ENCODE results near the gene STRN3.
"Not testable (repeated sequence)": the region's sequence is repeated elsewhere in the genome, so short reads cannot be mapped to it uniquely, and the experiment has no call there.

The STRN3 gene

GRCh38 chr14:31013841-31014240 is 12.3 kb downstream of the STRN3 start:
- Histone ChIP-seq H3K36me3 (ENCODE audit: insufficient read depth, low read length) (peaks cover 4% of the 10 kb centered on the region), H3K4me1 (ENCODE audit: insufficient read depth, low read length) (peaks cover 16% of the 10 kb centered on the region), H3K9me3 (ENCODE audit: low read length) (no peaks in the 10 kb centered on the region), H3K27ac (ENCODE audit: low read depth, low read length) (no peak overlapping the region), H3K27me3 (ENCODE audit: control insufficient read depth in 1 of 2, insufficient read depth in 2 of 2, low read length in 2 of 2) (no peaks in the 10 kb centered on the region), H3K9ac (ENCODE audit: low read length) (no peak overlapping the region), H3K4me3 (ENCODE audit: low read depth in 1 of 2, low read length in 2 of 2) (no peak overlapping the region)

DNA sequence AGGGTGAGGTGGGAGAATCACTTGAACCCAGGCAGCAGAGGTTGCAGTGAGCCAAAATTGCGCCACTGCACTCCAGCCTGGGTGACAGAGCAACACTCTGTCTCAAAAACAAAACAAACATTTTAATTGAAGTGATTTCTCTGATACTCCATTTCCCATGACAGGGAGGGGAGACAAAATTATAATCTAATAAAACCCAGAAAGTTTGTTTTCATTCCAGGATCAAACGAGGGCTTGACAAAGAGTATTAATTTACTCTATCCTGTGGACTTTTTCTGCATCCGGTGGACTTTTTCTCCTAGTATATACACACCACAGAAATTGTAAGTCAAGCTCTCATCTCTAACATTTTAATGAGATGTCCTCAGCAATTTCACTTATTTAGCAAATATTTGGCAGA is 15.2 kb downstream of the STRN3 start:
- peaks cover 10% of the 10 kb centered on the region for H3K4me1 ChIP-seq (ENCODE audit: insufficient read depth, low read length)
- no peak overlapping the region for H3K4me3 ChIP-seq (ENCODE audit: low read depth in 1 of 2, low read length in 2 of 2)
- H3K9me3 ChIP-seq (ENCODE audit: low read length), result no peaks in the 10 kb centered on the region
- H3K36me3 ChIP-seq (ENCODE audit: insufficient read depth, low read length), result no peaks in the 10 kb centered on the region
- H3K27me3 ChIP-seq (ENCODE audit: control insufficient read depth in 1 of 2, insufficient read depth in 2 of 2, low read length in 2 of 2), result no peaks in the 10 kb centered on the region
- no peak overlapping the region for H3K27ac ChIP-seq (ENCODE audit: low read depth, low read length)
- no peak overlapping the region for H3K9ac ChIP-seq (ENCODE audit: low read length)

DNA sequence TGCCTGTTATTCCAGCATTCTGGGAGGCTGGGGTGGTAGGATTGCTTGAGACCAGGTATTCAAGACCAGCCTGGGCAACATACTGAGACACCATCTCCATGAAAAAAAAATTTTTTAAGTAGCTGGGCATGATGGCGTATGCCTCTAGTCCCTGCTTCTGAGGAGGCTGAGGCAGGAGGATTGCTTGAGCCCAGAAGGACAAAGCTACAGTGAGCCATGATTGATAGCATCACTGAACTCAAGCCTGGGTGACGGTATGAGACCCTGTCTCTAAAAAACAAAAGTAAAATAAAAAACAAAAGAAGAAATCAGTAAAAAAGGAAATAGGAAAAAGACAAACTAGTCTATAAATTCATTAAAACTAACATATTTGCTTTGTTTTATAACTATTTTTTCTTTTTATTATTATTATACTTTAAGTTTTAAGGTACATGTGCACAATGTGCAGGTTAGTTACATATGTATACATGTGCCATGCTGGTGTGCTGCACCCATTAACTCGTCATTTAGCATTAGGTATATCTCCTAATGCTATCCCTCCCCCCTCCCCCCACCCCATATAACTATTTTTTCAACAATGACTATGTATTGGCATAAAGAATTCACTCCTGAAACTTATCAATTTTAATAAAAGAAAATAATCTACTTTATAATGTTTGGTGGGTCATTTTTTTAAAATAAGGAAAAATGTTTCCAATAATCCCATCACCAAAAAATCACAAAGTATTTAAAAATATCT is 16.2 kb downstream of the STRN3 start:
- Histone ChIP-seq H3K36me3 (ENCODE audit: insufficient read depth, low read length) (no peaks in the 10 kb centered on the region), H3K27me3 (ENCODE audit: control insufficient read depth in 1 of 2, insufficient read depth in 2 of 2, low read length in 2 of 2) (no peaks in the 10 kb centered on the region), H3K27ac (ENCODE audit: low read depth, low read length) (no peak overlapping the region), H3K4me1 (ENCODE audit: insufficient read depth, low read length) (peaks cover under 1% of the 10 kb centered on the region), H3K9me3 (ENCODE audit: low read length) (no peaks in the 10 kb centered on the region), H3K4me3 (ENCODE audit: low read depth in 1 of 2, low read length in 2 of 2) (no peak overlapping the region), H3K9ac (ENCODE audit: low read length) (no peak overlapping the region)

DNA sequence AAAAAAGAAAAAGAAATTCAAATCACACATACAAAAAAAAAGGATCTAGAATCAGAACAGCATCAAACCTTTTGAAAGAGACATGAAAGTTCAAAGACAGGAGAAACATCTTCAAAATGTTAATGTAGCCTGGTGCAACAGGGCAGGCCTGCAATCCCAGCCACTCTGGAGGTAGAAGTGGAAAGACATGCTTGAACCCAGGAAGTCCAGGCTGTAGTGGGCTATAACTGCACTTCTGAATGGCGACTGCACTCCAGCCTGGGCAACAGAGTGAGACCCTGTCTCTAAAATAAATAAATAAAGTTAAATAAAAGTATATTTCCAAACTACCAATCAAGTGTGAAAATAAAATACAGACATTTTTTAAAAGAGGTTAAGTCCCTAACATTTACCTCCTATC is 19.5 kb downstream of the STRN3 start:
- no peaks in the 10 kb centered on the region for H3K9me3 ChIP-seq (ENCODE audit: low read length)
- no peaks in the 10 kb centered on the region for H3K36me3 ChIP-seq (ENCODE audit: insufficient read depth, low read length)

DNA sequence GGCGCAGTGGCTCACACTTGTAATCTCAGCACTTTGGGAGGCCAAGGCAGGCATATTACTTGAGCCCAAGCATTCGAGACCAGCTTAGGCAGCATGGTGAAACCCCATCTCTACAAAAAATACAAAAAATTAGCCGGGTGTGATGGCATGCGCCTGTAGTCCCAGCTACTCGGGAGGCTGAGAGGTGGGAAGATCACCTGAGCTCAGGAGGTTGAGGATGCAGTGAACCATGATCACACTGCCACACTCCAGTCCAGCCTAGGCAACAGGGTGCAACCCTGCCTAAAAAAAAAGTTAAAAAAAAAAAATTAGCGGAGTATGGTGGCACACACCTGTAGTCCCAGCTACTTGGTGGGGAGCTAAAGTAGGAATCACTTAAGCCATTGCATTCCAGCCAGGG is 22.2 kb downstream of the STRN3 start:
- not testable (repeated sequence) for H3K36me3 ChIP-seq (ENCODE audit: insufficient read depth, low read length); H3K9ac ChIP-seq (ENCODE audit: low read length); H3K27me3 ChIP-seq (ENCODE audit: control insufficient read depth in 1 of 2, insufficient read depth in 2 of 2, low read length in 2 of 2); H3K27ac ChIP-seq (ENCODE audit: low read depth, low read length); H3K4me1 ChIP-seq (ENCODE audit: insufficient read depth, low read length); H3K9me3 ChIP-seq (ENCODE audit: low read length); H3K4me3 ChIP-seq (ENCODE audit: low read depth in 1 of 2, low read length in 2 of 2)

More for the DNA sequence above, 19.5 kb downstream of the STRN3 start:
- H3K9ac ChIP-seq (ENCODE audit: low read length), result no peak overlapping the region
- H3K27ac ChIP-seq (ENCODE audit: low read depth, low read length), result no peak overlapping the region
- H3K4me1 ChIP-seq (ENCODE audit: insufficient read depth, low read length), result no peaks in the 10 kb centered on the region
- no peak overlapping the region for H3K4me3 ChIP-seq (ENCODE audit: low read depth in 1 of 2, low read length in 2 of 2)
- H3K27me3 ChIP-seq (ENCODE audit: control insufficient read depth in 1 of 2, insufficient read depth in 2 of 2, low read length in 2 of 2), result no peaks in the 10 kb centered on the region

- Histone ChIP-seq H3K36me3 (ENCODE audit: insufficient read depth, low read length) (peaks cover 4% of the 10 kb centered on the region), H3K4me1 (ENCODE audit: insufficient read depth, low read length) (peaks cover 10% of the 10 kb centered on the region), H3K9ac (ENCODE audit: low read length) (no peak overlapping the region), H3K27me3 (ENCODE audit: control insufficient read depth in 1 of 2, insufficient read depth in 2 of 2, low read length in 2 of 2) (no peaks in the 10 kb centered on the region), H3K9me3 (ENCODE audit: low read length) (no peaks in the 10 kb centered on the region), H3K4me3 (ENCODE audit: low read depth in 1 of 2, low read length in 2 of 2) (no peak overlapping the region), H3K27ac (ENCODE audit: low read depth, low read length) (no peak overlapping the region)
Observed at GRCh38 chr14:31003284-31003683, 22.9 kb downstream of the STRN3 start.

- no peak overlapping the region for H3K4me3 ChIP-seq (ENCODE audit: low read depth in 1 of 2, low read length in 2 of 2)
- H3K9me3 ChIP-seq (ENCODE audit: low read length), result no peaks in the 10 kb centered on the region
- H3K27ac ChIP-seq (ENCODE audit: low read depth, low read length), result no peak overlapping the region
- H3K36me3 ChIP-seq (ENCODE audit: insufficient read depth, low read length), result peaks cover 5% of the 10 kb centered on the region
- H3K4me1 ChIP-seq (ENCODE audit: insufficient read depth, low read length), result peaks cover 10% of the 10 kb centered on the region
- H3K9ac ChIP-seq (ENCODE audit: low read length), result no peak overlapping the region
- H3K27me3 ChIP-seq (ENCODE audit: control insufficient read depth in 1 of 2, insufficient read depth in 2 of 2, low read length in 2 of 2), result no peaks in the 10 kb centered on the region
Observed at GRCh38 chr14:31001339-31001658, 24.9 kb downstream of the STRN3 start.

DNA sequence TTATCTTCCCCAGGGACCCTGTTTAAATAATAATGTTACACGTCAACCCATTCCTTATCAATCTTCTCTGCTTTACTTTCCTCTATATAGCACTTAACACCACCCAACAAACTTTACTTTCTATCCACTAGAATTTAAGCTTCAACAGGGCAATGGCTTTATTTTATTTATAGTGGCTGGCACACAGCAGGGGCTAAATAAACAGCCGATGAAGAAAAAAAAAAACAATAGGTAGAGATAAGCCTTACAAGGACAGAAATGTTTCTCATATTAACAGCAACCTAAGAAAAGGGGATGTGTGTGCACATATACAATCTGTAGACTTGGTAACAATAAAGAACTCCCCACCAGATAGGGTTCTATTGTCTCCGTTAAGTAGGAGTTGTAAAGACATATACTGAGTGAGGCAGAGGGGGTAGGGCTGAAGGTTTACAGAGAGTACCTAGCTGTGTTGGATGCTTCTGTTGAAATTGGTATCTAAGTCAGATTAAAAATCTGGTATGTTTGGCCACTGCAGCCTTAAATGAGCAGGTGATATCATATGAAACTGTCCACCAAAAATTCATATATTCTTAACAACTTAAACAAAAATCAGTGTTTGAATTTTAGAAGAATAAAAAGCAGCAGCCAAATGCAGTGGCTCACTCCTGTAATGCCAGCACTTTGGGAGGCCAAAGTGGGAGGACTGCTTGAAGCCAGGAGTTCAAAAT is 25.4 kb downstream of the STRN3 start:
- peaks cover 5% of the 10 kb centered on the region for H3K36me3 ChIP-seq (ENCODE audit: insufficient read depth, low read length)

GRCh38 chr14:30999038-30999773 is 27.0 kb downstream of the STRN3 start:
- Histone ChIP-seq H3K9me3 (ENCODE audit: low read length) (no peaks in the 10 kb centered on the region), H3K27me3 (ENCODE audit: control insufficient read depth in 1 of 2, insufficient read depth in 2 of 2, low read length in 2 of 2) (no peaks in the 10 kb centered on the region), H3K4me3 (ENCODE audit: low read depth in 1 of 2, low read length in 2 of 2) (no peak overlapping the region), H3K27ac (ENCODE audit: low read depth, low read length) (no peak overlapping the region), H3K4me1 (ENCODE audit: insufficient read depth, low read length) (peaks cover 24% of the 10 kb centered on the region), H3K9ac (ENCODE audit: low read length) (no peak overlapping the region), H3K36me3 (ENCODE audit: insufficient read depth, low read length) (peaks cover 5% of the 10 kb centered on the region)

More for the DNA sequence above, 25.4 kb downstream of the STRN3 start:
- Histone ChIP-seq H3K4me1 (ENCODE audit: insufficient read depth, low read length) (peaks cover 14% of the 10 kb centered on the region), H3K27ac (ENCODE audit: low read depth, low read length) (no peak overlapping the region), H3K9ac (ENCODE audit: low read length) (no peak overlapping the region), H3K9me3 (ENCODE audit: low read length) (no peaks in the 10 kb centered on the region), H3K4me3 (ENCODE audit: low read depth in 1 of 2, low read length in 2 of 2) (no peak overlapping the region), H3K27me3 (ENCODE audit: control insufficient read depth in 1 of 2, insufficient read depth in 2 of 2, low read length in 2 of 2) (no peaks in the 10 kb centered on the region)

DNA sequence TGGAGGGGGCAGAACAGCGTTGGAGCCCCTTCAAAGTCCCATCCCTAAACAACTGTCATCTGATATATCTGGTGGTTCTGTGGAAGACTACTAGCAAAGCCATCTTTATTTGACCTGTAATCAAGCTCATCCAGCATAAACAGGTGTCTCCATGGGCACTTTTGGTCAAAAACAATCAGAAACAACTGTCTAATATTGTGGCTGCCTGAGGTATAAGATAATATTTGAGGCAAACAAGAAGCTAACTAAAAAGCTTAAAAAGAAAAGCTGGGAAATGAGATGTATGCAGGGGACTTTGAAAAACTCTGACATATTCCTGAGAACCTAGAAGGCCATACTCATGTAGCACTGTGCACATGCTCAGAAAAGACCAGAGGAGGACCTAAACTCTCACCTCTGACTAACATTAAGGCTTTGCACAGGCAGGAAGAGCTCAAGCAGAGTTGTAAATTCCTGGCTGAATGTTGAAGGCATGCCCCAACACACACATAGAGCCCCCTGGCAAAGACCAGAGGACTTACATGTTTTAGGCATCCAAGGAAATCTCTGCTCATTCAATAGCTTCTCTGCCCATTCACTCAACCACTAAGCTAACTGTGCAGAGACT is 28.0 kb downstream of the STRN3 start:
- Histone ChIP-seq H3K27me3 (ENCODE audit: control insufficient read depth in 1 of 2, insufficient read depth in 2 of 2, low read length in 2 of 2) (no peaks in the 10 kb centered on the region), H3K36me3 (ENCODE audit: insufficient read depth, low read length) (peaks cover 5% of the 10 kb centered on the region), H3K9ac (ENCODE audit: low read length) (no peak overlapping the region), H3K27ac (ENCODE audit: low read depth, low read length) (no peak overlapping the region), H3K9me3 (ENCODE audit: low read length) (no peaks in the 10 kb centered on the region), H3K4me3 (ENCODE audit: low read depth in 1 of 2, low read length in 2 of 2) (no peak overlapping the region), H3K4me1 (ENCODE audit: insufficient read depth, low read length) (peaks cover 24% of the 10 kb centered on the region)

- Histone ChIP-seq H3K9ac (ENCODE audit: low read length) (no peak overlapping the region), H3K36me3 (ENCODE audit: insufficient read depth, low read length) (peaks cover 5% of the 10 kb centered on the region), H3K4me3 (ENCODE audit: low read depth in 1 of 2, low read length in 2 of 2) (no peak overlapping the region), H3K9me3 (ENCODE audit: low read length) (no peaks in the 10 kb centered on the region), H3K4me1 (ENCODE audit: insufficient read depth, low read length) (peaks cover 24% of the 10 kb centered on the region), H3K27ac (ENCODE audit: low read depth, low read length) (no peak overlapping the region), H3K27me3 (ENCODE audit: control insufficient read depth in 1 of 2, insufficient read depth in 2 of 2, low read length in 2 of 2) (no peaks in the 10 kb centered on the region)
Observed at GRCh38 chr14:30996892-30997659, 29.1 kb downstream of the STRN3 start.
